AG10803 (cell line): Measurements from ENCODE around the gene LILRA2.
"Not testable (repeated sequence)": the region's sequence is repeated elsewhere in the genome, so short reads cannot be mapped to it uniquely, and the experiment has no call there.

ENCODE experiments used
- DNase-seq: peaks from one replicate; pipeline ENCODE4 v3.0.0; 2010; ENCODE audit warnings: low read depth
- H3K4me3 ChIP-seq: 2 replicates; pipeline ENCODE4 v1.5.1; 2011; ENCODE audit warnings: mild to moderate bottlenecking, low read length, control low read depth
- CTCF ChIP-seq: conservative IDR thresholded peaks from 2 replicates; pipeline ENCODE4 v1.5.1; 2011; ENCODE audit warnings: mild to moderate bottlenecking, low read length, control low read depth, inconsistent platforms

Gene LILRA2

GRCh38 chr19:54586397-54586796, 12.8 kb downstream of the LILRA2 start:
- TF ChIP-seq CTCF: no peak
- no peak overlapping the region for H3K4me3 ChIP-seq
- no peak for DNase-seq

GRCh38 chr19:54587026-54587425, 13.4 kb downstream of the LILRA2 start:
- no peak for TF ChIP-seq CTCF

GRCh38 chr19:54593445-54593844, 19.9 kb downstream of the LILRA2 start, which contains the start of gene LILRA1:
Gene LILRA1, plus strand, starts transcription at chr19:54593632. Its CDS starts 613 bp downstream, at chr19:54594245.
- H3K4me3 ChIP-seq, DNase-seq: not testable (repeated sequence)

More at GRCh38 chr19:54587026-54587425, 13.4 kb downstream of the LILRA2 start:
- DNase-seq: no peak
- no peak overlapping the region for H3K4me3 ChIP-seq

GRCh38 chr19:54593931-54594626, 20.5 kb downstream of the LILRA2 start:
- H3K4me3 ChIP-seq, DNase-seq: not testable (repeated sequence)

- no peak for DNase-seq
- TF ChIP-seq CTCF: no peak
- H3K4me3 ChIP-seq: no peak overlapping the region
Observed at GRCh38 chr19:54594737-54595136, 21.1 kb downstream of the LILRA2 start.

GRCh38 chr19:54595680-54596436, 22.3 kb downstream of the LILRA2 start:
- not testable (repeated sequence) for DNase-seq, H3K4me3 ChIP-seq

GRCh38 chr19:54600212-54600611, 26.6 kb downstream of the LILRA2 start:
- no peak for TF ChIP-seq CTCF
- H3K4me3 ChIP-seq: no peak overlapping the region
- DNase-seq: no peak

- H3K4me3 ChIP-seq: no peak overlapping the region
- TF ChIP-seq CTCF: no peak
- DNase-seq: no peak
Observed at GRCh38 chr19:54606230-54606629, 32.6 kb downstream of the LILRA2 start.
